ENCODE measurements around the gene GPR82.

DNA sequence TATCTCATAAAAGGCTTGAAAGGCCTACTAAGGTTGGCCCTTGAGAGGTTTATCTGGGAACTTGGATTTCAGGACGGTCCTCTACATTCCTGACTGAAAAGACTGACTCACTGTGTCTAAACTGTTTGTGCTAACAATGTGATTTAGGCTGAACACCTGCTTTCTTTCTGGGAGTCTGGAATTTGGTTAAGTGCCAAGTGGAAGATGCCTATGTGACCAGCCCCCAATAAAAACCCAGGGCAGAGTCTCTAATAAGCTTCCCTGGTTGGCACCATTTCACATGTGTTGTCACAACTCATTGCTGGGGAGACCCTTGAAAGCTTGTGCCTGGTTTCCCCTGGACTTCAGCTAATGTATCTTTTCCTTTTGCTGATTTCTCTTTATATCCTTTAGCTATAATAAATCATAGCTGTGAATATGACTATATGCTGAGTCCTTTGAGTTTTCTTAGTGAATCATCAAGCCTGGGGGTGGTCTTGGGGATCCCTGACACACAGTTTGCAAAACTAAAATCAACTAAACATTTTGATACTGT, 55.1 kb downstream of the GPR82 start:
- TF ChIP-seq, protein P1, sequence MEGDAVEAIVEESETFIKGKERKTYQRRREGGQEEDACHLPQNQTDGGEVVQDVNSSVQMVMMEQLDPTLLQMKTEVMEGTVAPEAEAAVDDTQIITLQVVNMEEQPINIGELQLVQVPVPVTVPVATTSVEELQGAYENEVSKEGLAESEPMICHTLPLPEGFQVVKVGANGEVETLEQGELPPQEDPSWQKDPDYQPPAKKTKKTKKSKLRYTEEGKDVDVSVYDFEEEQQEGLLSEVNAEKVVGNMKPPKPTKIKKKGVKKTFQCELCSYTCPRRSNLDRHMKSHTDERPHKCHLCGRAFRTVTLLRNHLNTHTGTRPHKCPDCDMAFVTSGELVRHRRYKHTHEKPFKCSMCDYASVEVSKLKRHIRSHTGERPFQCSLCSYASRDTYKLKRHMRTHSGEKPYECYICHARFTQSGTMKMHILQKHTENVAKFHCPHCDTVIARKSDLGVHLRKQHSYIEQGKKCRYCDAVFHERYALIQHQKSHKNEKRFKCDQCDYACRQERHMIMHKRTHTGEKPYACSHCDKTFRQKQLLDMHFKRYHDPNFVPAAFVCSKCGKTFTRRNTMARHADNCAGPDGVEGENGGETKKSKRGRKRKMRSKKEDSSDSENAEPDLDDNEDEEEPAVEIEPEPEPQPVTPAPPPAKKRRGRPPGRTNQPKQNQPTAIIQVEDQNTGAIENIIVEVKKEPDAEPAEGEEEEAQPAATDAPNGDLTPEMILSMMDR (IDR thresholded peaks at IDR 0.05): no peak
- TF ChIP-seq POLR2A (IDR thresholded peaks at IDR 0.05) (no peak), POLR2AphosphoS5 (IDR thresholded peaks at IDR 0.05) (peak in 1 of 4 donors; percentile 8), EP300 (IDR thresholded peaks at IDR 0.05) (no peak)
